Smooth muscle cell (in vitro differentiated cells): ENCODE data around the gene DHCR7. TPM values are rescaled to one million over a fixed set of nuclear protein-coding genes. Genes with fewer than 3 reads are reported as not detected.

Experiments
- DNase-seq: peaks from one replicate; lab custom pipeline; 2025; ENCODE audit not compliant: unreplicated experiment; lab: John Stamatoyannopoulos, UW
- H2AFZ ChIP-seq: fragments of 200-600 bp; sonication (generic); 2 replicates; pipeline ENCODE4 v1.6.0; 2016; ENCODE audit warnings: antibody characterized with exemption, low read depth, mild to moderate bottlenecking
- H3F3A ChIP-seq: fragments of 200-600 bp; sonication (generic); 2 replicates; pipeline ENCODE4 v1.6.0; 2017; ENCODE audit warnings: antibody characterized with exemption, low read depth
- H3K27ac ChIP-seq: fragments of 200-600 bp; sonication (generic); 2 replicates; pipeline ENCODE4 v1.5.1; 2016; ENCODE audit warnings: low read depth, mild to moderate bottlenecking
- H3K27me3 ChIP-seq: fragments of 200-600 bp; sonication (generic); 2 replicates; pipeline ENCODE4 v1.6.1; 2016; ENCODE audit warnings: low read depth, mild to moderate bottlenecking
- H3K36me3 ChIP-seq: fragments of 200-600 bp; sonication (generic); 2 replicates; pipeline ENCODE4 v1.5.1; 2016; ENCODE audit warnings: low read depth
- H3K4me1 ChIP-seq: fragments of 200-600 bp; sonication (generic); 2 replicates; pipeline ENCODE4 v1.5.1; 2016; ENCODE audit warnings: low read depth
- H3K4me2 ChIP-seq: fragments of 200-600 bp; sonication (generic); 2 replicates; pipeline ENCODE4 v1.6.0; 2016; ENCODE audit warnings: mild to moderate bottlenecking
- H3K4me3 ChIP-seq: fragments of 200-600 bp; sonication (generic); 2 replicates; pipeline ENCODE4 v1.5.1; 2016; ENCODE audit warnings: mild to moderate bottlenecking
- H3K79me2 ChIP-seq: fragments of 200-600 bp; sonication (generic); 2 replicates; pipeline ENCODE4 v1.6.0; 2016; ENCODE audit warnings: low read depth, mild to moderate bottlenecking
- H3K9ac ChIP-seq: fragments of 200-600 bp; sonication (generic); 2 replicates; pipeline ENCODE4 v1.6.0; 2016; ENCODE audit warnings: low read depth
- H3K9me3 ChIP-seq: fragments of 200-600 bp; sonication (generic); replicated peaks from 2 replicates; pipeline ENCODE4 v1.5.1; 2016; ENCODE audit warnings: low read depth
- H4K20me1 ChIP-seq: fragments of 200-600 bp; sonication (generic); 2 replicates; pipeline ENCODE4 v1.6.0; 2016; ENCODE audit warnings: low read depth
- WGBS: methylation state at CpG from one replicate; pipeline ENCODE4 v1.1.7; 2016; ENCODE audit warnings: low lambda C conversion rate; 5-methylcytosine and 5-hydroxymethylcytosine counted together
- polyA plus RNA-seq: library from polyadenylated mRNA; unstranded; fragments of >200 nt; fragmentation: Nextera tagmentation; extraction: Ambion mirVana; gene quantifications from 2 replicates; pipeline ENCODE4 v1.2.1, GENCODE V29; 2016
- total RNA-seq: library from RNA; depleted of rRNA; stranded (reverse); fragments of >200 nt; gene quantifications from 2 replicates; pipeline ENCODE4 v1.2.3, GENCODE V29; 2014
- TF ChIP-seq, protein P1 (sequence below): fragments of 200-600 bp; sonication (generic); IDR thresholded peaks from 2 replicates; pipeline ENCODE4 v1.5.1; 2017; ENCODE audit warnings: borderline replicate concordance, mild to moderate bottlenecking, antibody characterized with exemption; ENCODE audit not compliant: insufficient read depth, poor library complexity, severe bottlenecking

DHCR7 gene
- total and polyA plus RNA-seq, 2 experiments from 2014 or later = 50.1 to 99.1 TPM

DNA sequence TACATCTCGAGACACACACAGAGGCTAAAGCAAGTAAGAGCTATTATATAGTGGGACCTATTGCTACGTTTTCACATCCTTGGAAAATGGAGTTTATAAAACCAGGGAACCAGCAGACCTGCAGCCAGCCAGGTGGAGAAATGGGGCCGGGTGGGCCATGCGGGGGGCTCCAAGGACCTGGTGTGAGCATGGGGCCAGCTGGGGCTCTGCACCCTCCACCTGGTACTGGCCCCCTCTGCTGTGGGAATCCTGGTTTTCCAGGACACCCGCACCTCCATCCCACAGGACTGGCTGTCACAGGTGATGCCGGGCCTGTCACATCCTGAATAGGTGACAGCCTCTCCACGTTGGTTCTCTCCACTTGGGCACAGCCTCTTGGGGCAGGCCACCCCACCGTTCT lies 11.3 kb downstream of the DHCR7 start:
- TF ChIP-seq, protein P1, sequence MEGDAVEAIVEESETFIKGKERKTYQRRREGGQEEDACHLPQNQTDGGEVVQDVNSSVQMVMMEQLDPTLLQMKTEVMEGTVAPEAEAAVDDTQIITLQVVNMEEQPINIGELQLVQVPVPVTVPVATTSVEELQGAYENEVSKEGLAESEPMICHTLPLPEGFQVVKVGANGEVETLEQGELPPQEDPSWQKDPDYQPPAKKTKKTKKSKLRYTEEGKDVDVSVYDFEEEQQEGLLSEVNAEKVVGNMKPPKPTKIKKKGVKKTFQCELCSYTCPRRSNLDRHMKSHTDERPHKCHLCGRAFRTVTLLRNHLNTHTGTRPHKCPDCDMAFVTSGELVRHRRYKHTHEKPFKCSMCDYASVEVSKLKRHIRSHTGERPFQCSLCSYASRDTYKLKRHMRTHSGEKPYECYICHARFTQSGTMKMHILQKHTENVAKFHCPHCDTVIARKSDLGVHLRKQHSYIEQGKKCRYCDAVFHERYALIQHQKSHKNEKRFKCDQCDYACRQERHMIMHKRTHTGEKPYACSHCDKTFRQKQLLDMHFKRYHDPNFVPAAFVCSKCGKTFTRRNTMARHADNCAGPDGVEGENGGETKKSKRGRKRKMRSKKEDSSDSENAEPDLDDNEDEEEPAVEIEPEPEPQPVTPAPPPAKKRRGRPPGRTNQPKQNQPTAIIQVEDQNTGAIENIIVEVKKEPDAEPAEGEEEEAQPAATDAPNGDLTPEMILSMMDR = no peak

DNA sequence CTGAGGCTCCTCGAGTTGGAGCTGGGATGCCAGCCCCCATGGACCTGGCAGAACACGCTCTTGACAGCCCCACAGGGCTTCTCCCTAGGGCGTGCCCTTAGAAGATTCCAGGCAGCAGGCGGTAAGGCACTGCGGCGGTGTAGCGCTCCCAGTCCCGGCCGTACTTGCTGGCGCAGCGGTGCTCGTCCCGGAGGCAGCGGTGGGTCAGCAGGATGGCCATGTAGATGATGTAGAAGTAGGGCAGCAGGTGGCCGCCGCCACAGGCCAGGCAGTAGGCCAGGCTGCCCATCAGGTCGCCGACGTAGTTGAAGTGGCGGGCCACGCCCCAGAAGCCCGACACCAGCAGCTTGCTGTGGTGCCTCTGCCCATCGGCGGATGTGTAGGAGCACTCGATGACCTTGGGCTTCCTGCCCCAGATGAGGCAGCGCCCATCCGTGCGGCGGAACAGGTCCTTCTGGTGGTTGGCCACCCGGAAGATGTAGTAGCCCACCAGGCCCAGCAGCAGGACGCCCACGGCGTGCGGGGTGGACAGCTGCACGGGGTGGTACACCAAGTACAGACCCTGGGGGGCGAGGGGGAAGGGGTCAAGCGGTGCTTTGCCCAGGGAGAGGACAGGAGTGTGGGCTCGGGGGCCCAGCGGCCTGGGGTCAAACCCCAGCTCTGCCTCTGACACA lies 12.8 kb downstream of the DHCR7 start:
- no peak overlapping the region for H3K4me2 ChIP-seq
- H3K79me2 ChIP-seq = no peaks in the 10 kb centered on the region
- no peaks in the 10 kb centered on the region for H4K20me1 ChIP-seq
- no peaks in the 10 kb centered on the region for H3K4me1 ChIP-seq
- no peak overlapping the region for H3K27ac ChIP-seq
- H3K27me3 ChIP-seq = no peaks in the 10 kb centered on the region
- no peaks in the 10 kb centered on the region for H3F3A ChIP-seq
- H3K4me3 ChIP-seq = no peak overlapping the region
- no peak overlapping the region for H2AFZ ChIP-seq
- 95% methylated on average over 34 of the region's 39 CpGs for WGBS
- no peak for DNase-seq
- TF ChIP-seq, protein P1 = no peak
- H3K9ac ChIP-seq = no peak overlapping the region
- no peaks in the 10 kb centered on the region for H3K9me3 ChIP-seq
- no peaks in the 10 kb centered on the region for H3K36me3 ChIP-seq

More for the DNA sequence above, 11.3 kb downstream of the DHCR7 start:
- H4K20me1 ChIP-seq = no peaks in the 10 kb centered on the region
- no peak overlapping the region for H3K9ac ChIP-seq
- H3K9me3 ChIP-seq = no peaks in the 10 kb centered on the region
- no peaks in the 10 kb centered on the region for H3K4me1 ChIP-seq
- WGBS = 94% methylated on average over 8 of the region's 8 CpGs
- no peak overlapping the region for H2AFZ ChIP-seq
- no peak overlapping the region for H3K4me3 ChIP-seq
- no peak for DNase-seq
- no peaks in the 10 kb centered on the region for H3K79me2 ChIP-seq
- no peak overlapping the region for H3K4me2 ChIP-seq
- no peaks in the 10 kb centered on the region for H3F3A ChIP-seq
- H3K36me3 ChIP-seq = no peaks in the 10 kb centered on the region
- H3K27ac ChIP-seq = no peak overlapping the region
- H3K27me3 ChIP-seq = no peaks in the 10 kb centered on the region

DNA sequence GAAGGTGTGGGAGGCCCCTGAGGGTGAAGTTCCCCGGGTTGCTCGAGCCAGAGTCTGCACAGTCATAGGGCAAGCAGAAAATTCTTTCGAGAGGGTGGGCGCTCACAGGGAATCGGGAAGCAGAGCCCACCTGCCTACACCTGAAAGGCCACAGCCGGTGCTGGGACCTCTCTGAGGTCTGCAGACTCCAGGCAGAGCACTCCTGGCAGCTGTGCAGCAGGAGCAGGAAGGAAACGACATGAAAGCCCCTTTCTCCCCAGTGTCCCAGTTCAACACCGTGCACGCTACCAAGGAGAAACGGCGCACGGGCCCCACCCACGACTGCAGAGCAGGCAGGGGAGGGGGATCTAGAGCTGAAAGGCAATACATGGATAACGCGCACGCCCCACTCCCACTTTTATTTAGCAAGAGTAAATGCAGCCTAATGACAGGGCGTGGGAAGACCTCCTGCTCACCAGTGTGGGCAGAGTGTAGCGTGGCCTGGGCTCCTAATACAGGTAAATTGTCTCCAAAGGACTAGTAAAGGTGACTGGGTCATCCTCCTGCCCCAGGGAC lies 13.5 kb downstream of the DHCR7 start:
- H3K4me3 ChIP-seq = no peak overlapping the region
- no peaks in the 10 kb centered on the region for H4K20me1 ChIP-seq
- H3K4me2 ChIP-seq = no peak overlapping the region
- no peaks in the 10 kb centered on the region for H3K9me3 ChIP-seq
- 95% methylated on average over 18 of the region's 18 CpGs for WGBS
- H3K79me2 ChIP-seq = no peaks in the 10 kb centered on the region
- no peak overlapping the region for H2AFZ ChIP-seq
- H3K27me3 ChIP-seq = no peaks in the 10 kb centered on the region
- no peak overlapping the region for H3K9ac ChIP-seq
- H3F3A ChIP-seq = no peaks in the 10 kb centered on the region
- no peaks in the 10 kb centered on the region for H3K36me3 ChIP-seq
- no peak overlapping the region for H3K27ac ChIP-seq
- H3K4me1 ChIP-seq = no peaks in the 10 kb centered on the region
- DNase-seq = no peak
- TF ChIP-seq, protein P1 = no peak
